OCI-LY3 (cell line): ENCODE data around the gene SOD1.

ENCODE experiments used
- H2AFZ ChIP-seq: fragments of 200-600, 300-600 bp; shearing (Covaris generic); 2 replicates; pipeline ENCODE4 v1.6.0; 2014; ENCODE audit warnings: antibody characterized with exemption, low read depth, low read length
- H3K27ac ChIP-seq: fragments of 200-600, 300-600 bp; sonication (generic); 2 replicates; pipeline ENCODE4 v1.5.1; 2014; ENCODE audit warnings: mild to moderate bottlenecking, low read length, moderate library complexity, mixed read lengths
- H3K27me3 ChIP-seq: fragments of 200-600, 300-600 bp; sonication (generic); 2 replicates; pipeline ENCODE4 v1.6.1; 2014; ENCODE audit warnings: low read depth, low read length, mixed read lengths
- H3K36me3 ChIP-seq: fragments of 200-600, 300-600 bp; sonication (generic); replicated peaks from 2 replicates; pipeline ENCODE3; 2014; ENCODE audit warnings: low read depth, low read length, mixed read lengths
- H3K4me1 ChIP-seq: fragments of 300-600, 200-600 bp; sonication (generic); 2 replicates; pipeline ENCODE4 v1.6.1; 2014; ENCODE audit warnings: low read length, mixed read lengths
- H3K4me2 ChIP-seq: fragments of 200-600, 300-600 bp; sonication (generic); 2 replicates; pipeline ENCODE4 v1.6.1; 2014; ENCODE audit warnings: low read length, mixed read lengths
- H3K4me3 ChIP-seq: fragments of 300-600, 200-600 bp; sonication (generic); 2 replicates; pipeline ENCODE4 v1.5.1; 2014; ENCODE audit warnings: antibody characterized with exemption, mild to moderate bottlenecking, low read length, moderate library complexity
- H3K79me2 ChIP-seq: fragments of 300-600, 200-600 bp; shearing (Covaris generic); 2 replicates; pipeline ENCODE4 v1.6.1; 2014; ENCODE audit warnings: mild to moderate bottlenecking, low read length, mixed read lengths
- H3K9ac ChIP-seq: fragments of 300-600, 200-600 bp; shearing (Covaris generic); 2 replicates; pipeline ENCODE4 v1.6.0; 2014; ENCODE audit warnings: mild to moderate bottlenecking, low read length, moderate library complexity
- H3K9me3 ChIP-seq: fragments of 200-600, 300-600 bp; shearing (Covaris generic); 2 replicates; pipeline ENCODE4 v1.6.1; 2014; ENCODE audit warnings: low read length, mixed read lengths; ENCODE audit not compliant: insufficient read depth
- H4K20me1 ChIP-seq: fragments of 200-600, 300-600 bp; sonication (generic); 2 replicates; pipeline ENCODE4 v1.6.1; 2016; ENCODE audit warnings: low read length, mixed read lengths; ENCODE audit not compliant: insufficient read depth
- CTCF ChIP-seq: fragments of 200-600, 300-600 bp; sonication (generic); IDR thresholded peaks from 2 replicates; pipeline ENCODE4 v1.5.1; 2014; ENCODE audit warnings: antibody characterized with exemption, low read length, low read depth
- EZH2phosphoT487 ChIP-seq: fragments of 200-600 bp; shearing (Covaris generic); IDR thresholded peaks from 2 replicates; pipeline ENCODE4 v1.6.1; 2018; ENCODE audit warnings: antibody characterized with exemption, mixed run types, low read depth

Gene SOD1

DNA sequence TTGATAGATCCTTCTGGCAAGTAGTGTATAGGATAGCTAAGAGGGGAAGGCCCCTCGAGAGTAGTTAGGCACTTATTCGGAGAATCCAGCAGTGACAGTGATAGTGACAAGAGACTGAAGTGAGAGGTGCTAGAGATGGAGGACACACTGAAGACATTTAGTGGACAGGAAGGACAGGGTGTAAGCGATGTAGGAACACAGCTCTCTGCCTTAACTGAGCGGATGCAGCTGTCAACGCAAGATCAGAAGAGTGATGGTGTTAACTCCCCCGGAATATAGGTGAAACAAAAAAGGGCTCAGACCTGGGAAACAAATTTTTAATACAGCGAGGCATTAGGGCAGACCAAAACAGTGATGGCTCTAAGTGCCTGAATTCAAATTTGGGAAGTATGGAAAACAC, 15.8 kb downstream of the SOD1 start:
- Histone ChIP-seq H3K4me1 (peaks cover 22% of the 10 kb centered on the region), H3K9me3 (no peaks in the 10 kb centered on the region), H2AFZ (no peak overlapping the region), H3K79me2 (peaks cover 3% of the 10 kb centered on the region; the same call in 1 of the 2 replicates), H3K4me2 (no peak overlapping the region), H3K4me3 (no peak overlapping the region), H4K20me1 (peaks cover 9% of the 10 kb centered on the region; the same call in 1 of the 2 replicates), H3K36me3 (peaks cover 36% of the 10 kb centered on the region), H3K27ac (no peak overlapping the region), H3K9ac (no peak overlapping the region), H3K27me3 (no peaks in the 10 kb centered on the region)
- TF ChIP-seq EZH2phosphoT487 = no peak
- no peak for TF ChIP-seq CTCF

- Histone ChIP-seq H3K4me2 (peak overlapping the region; percentile 50), H2AFZ (no peak overlapping the region), H4K20me1 (peaks cover 9% of the 10 kb centered on the region; the same call in 1 of the 2 replicates), H3K9ac (no peak overlapping the region), H3K36me3 (peaks cover 34% of the 10 kb centered on the region), H3K79me2 (no peaks in the 10 kb centered on the region), H3K4me1 (peaks cover 22% of the 10 kb centered on the region), H3K9me3 (no peaks in the 10 kb centered on the region), H3K4me3 (no peak overlapping the region; the same call in 1 of the 2 replicates), H3K27ac (peak overlapping the region; percentile 48), H3K27me3 (no peaks in the 10 kb centered on the region)
- TF ChIP-seq EZH2phosphoT487 = no peak
- TF ChIP-seq CTCF = no peak
Measured at GRCh38 chr21:31675960-31676359, 16.5 kb downstream of the SOD1 start.

DNA sequence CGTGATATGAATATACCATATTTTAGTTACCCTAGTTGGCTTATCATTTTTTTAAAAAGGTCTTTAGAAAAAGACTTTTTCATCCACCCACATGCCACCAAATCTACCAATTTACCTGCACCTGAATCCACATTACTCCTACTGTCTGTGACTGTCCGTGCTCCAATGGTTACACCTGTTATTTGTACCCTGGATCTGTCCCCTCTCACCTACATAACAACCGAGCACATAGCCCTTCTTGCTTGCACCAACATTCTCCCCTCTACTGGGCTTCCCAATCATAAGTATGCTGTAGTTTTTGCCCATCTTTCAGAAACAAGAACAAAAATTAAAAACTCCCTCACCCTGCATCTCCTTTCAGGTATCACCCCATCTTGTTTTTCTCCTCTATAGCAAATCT, 17.6 kb downstream of the SOD1 start:
- no peak overlapping the region for H3K4me3 ChIP-seq
- peaks cover 31% of the 10 kb centered on the region for H3K36me3 ChIP-seq
- no peak overlapping the region for H3K27ac ChIP-seq
- peaks cover 9% of the 10 kb centered on the region; the same call in 1 of the 2 replicates for H4K20me1 ChIP-seq
- no peak overlapping the region for H2AFZ ChIP-seq
- H3K4me2 ChIP-seq = no peak overlapping the region
- TF ChIP-seq EZH2phosphoT487 (no peak), CTCF (no peak)
- no peaks in the 10 kb centered on the region for H3K79me2 ChIP-seq
- no peaks in the 10 kb centered on the region for H3K27me3 ChIP-seq
- H3K4me1 ChIP-seq = peaks cover 22% of the 10 kb centered on the region
- no peak overlapping the region for H3K9ac ChIP-seq
- no peaks in the 10 kb centered on the region for H3K9me3 ChIP-seq

GRCh38 chr21:31678478-31678877, 19.0 kb downstream of the SOD1 start:
- Histone ChIP-seq H3K9me3 (no peaks in the 10 kb centered on the region), H2AFZ (no peak overlapping the region), H3K27ac (no peak overlapping the region), H4K20me1 (peaks cover 9% of the 10 kb centered on the region; the same call in 1 of the 2 replicates), H3K79me2 (peaks cover 3% of the 10 kb centered on the region; the same call in 1 of the 2 replicates), H3K4me1 (peaks cover 22% of the 10 kb centered on the region), H3K9ac (no peak overlapping the region), H3K4me3 (no peak overlapping the region), H3K27me3 (no peaks in the 10 kb centered on the region), H3K36me3 (peaks cover 34% of the 10 kb centered on the region), H3K4me2 (no peak overlapping the region)
- TF ChIP-seq EZH2phosphoT487 (no peak), CTCF (no peak)
